Measurements from ENCODE around the gene RAD51B. TPM values are rescaled to one million over a fixed set of nuclear protein-coding genes. Genes with fewer than 3 reads are reported as not detected.
A peak's percentile ranks its signal among the peaks of the same experiment; 100 is the strongest.
"Not testable (repeated sequence)": the region's sequence is repeated elsewhere in the genome, so short reads cannot be mapped to it uniquely, and the experiment has no call there.

Gene RAD51B
- total RNA-seq, 1 experiment from 2014 or later, result 13.3 TPM

GRCh38 chr14:68214431-68214830 is 394.9 kb downstream of the RAD51B start:
- Histone ChIP-seq H3K9me3 (replicated peaks) (no peaks in the 10 kb centered on the region), H3K4me1 (peaks cover 18% of the 10 kb centered on the region), H3K27ac (no peak overlapping the region), H3K4me3 (no peak overlapping the region), H3K36me3 (no peaks in the 10 kb centered on the region), H3K27me3 (no peaks in the 10 kb centered on the region)
- no peak for DNase-seq

- H3K9me3 ChIP-seq (replicated peaks), result no peaks in the 10 kb centered on the region
- no peaks in the 10 kb centered on the region for H3K27me3 ChIP-seq
- no peak overlapping the region for H3K27ac ChIP-seq
- H3K4me3 ChIP-seq, result no peak overlapping the region
- peaks cover 12% of the 10 kb centered on the region for H3K4me1 ChIP-seq
- H3K36me3 ChIP-seq, result no peaks in the 10 kb centered on the region
- DNase-seq, result no peak
Observed at GRCh38 chr14:68215629-68216028, 396.1 kb downstream of the RAD51B start.

GRCh38 chr14:68216079-68216478 is 396.5 kb downstream of the RAD51B start:
- Histone ChIP-seq H3K4me3 (no peak overlapping the region), H3K9me3 (replicated peaks) (no peaks in the 10 kb centered on the region), H3K36me3 (no peaks in the 10 kb centered on the region), H3K27ac (no peak overlapping the region), H3K27me3 (no peaks in the 10 kb centered on the region), H3K4me1 (peaks cover 10% of the 10 kb centered on the region)
- no peak for DNase-seq

GRCh38 chr14:68216957-68217356 is 397.4 kb downstream of the RAD51B start:
- Histone ChIP-seq H3K36me3 (no peaks in the 10 kb centered on the region), H3K4me3 (no peak overlapping the region), H3K27ac (no peak overlapping the region), H3K4me1 (peaks cover under 1% of the 10 kb centered on the region; the same call in 1 of the 2 replicates), H3K9me3 (replicated peaks) (no peaks in the 10 kb centered on the region), H3K27me3 (no peaks in the 10 kb centered on the region)
- no peak for DNase-seq

- Histone ChIP-seq H3K27me3 (no peaks in the 10 kb centered on the region), H3K4me1 (no peaks in the 10 kb centered on the region), H3K9me3 (replicated peaks) (no peaks in the 10 kb centered on the region), H3K36me3 (no peaks in the 10 kb centered on the region), H3K27ac (no peak overlapping the region), H3K4me3 (no peak overlapping the region)
- DNase-seq, result no peak
Observed at GRCh38 chr14:68217791-68218340, 398.3 kb downstream of the RAD51B start.

- DNase-seq, result no peak
- Histone ChIP-seq H3K4me3 (no peak overlapping the region), H3K27me3 (no peaks in the 10 kb centered on the region), H3K9me3 (replicated peaks) (no peaks in the 10 kb centered on the region), H3K4me1 (0 out of 2 replicates have a peak, but pooled peaks cover 4% of the 10 kb centered on the region), H3K36me3 (no peaks in the 10 kb centered on the region), H3K27ac (no peak overlapping the region)
Observed at GRCh38 chr14:68219407-68219806, 399.8 kb downstream of the RAD51B start.

- H3K36me3 ChIP-seq; H3K9me3 ChIP-seq (replicated peaks); H3K27me3 ChIP-seq; H3K4me3 ChIP-seq; DNase-seq; H3K27ac ChIP-seq; H3K4me1 ChIP-seq: not testable (repeated sequence)
Observed at GRCh38 chr14:68221046-68221445, 401.5 kb downstream of the RAD51B start.

GRCh38 chr14:68222154-68222553 is 402.6 kb downstream of the RAD51B start:
- no peak overlapping the region for H3K4me3 ChIP-seq
- DNase-seq, result no peak

GRCh38 chr14:68222726-68223125 is 403.1 kb downstream of the RAD51B start:
- Histone ChIP-seq H3K4me3 (no peak overlapping the region), H3K27ac (no peak overlapping the region), H3K9me3 (replicated peaks) (no peaks in the 10 kb centered on the region), H3K27me3 (no peaks in the 10 kb centered on the region), H3K36me3 (no peaks in the 10 kb centered on the region), H3K4me1 (0 out of 2 replicates have a peak, but pooled peaks cover 4% of the 10 kb centered on the region)
- no peak for DNase-seq

More at GRCh38 chr14:68222154-68222553, 402.6 kb downstream of the RAD51B start:
- Histone ChIP-seq H3K27ac (no peak overlapping the region), H3K4me1 (0 out of 2 replicates have a peak, but pooled peaks cover 4% of the 10 kb centered on the region), H3K27me3 (no peaks in the 10 kb centered on the region), H3K36me3 (no peaks in the 10 kb centered on the region), H3K9me3 (replicated peaks) (no peaks in the 10 kb centered on the region)

- Histone ChIP-seq H3K27ac (no peak overlapping the region), H3K4me3 (no peak overlapping the region), H3K9me3 (replicated peaks) (no peaks in the 10 kb centered on the region), H3K36me3 (no peaks in the 10 kb centered on the region), H3K27me3 (no peaks in the 10 kb centered on the region), H3K4me1 (0 out of 2 replicates have a peak, but pooled peaks cover 4% of the 10 kb centered on the region)
- DNase-seq, result no peak
Observed at GRCh38 chr14:68223631-68224030, 404.1 kb downstream of the RAD51B start.

GRCh38 chr14:68225321-68225720 is 405.7 kb downstream of the RAD51B start:
- H3K27me3 ChIP-seq, result no peaks in the 10 kb centered on the region
- H3K27ac ChIP-seq, result no peak overlapping the region
- no peak overlapping the region for H3K4me3 ChIP-seq
- peaks cover 4% of the 10 kb centered on the region; the same call in 1 of the 2 replicates for H3K4me1 ChIP-seq
- H3K36me3 ChIP-seq, result no peaks in the 10 kb centered on the region
- no peak for DNase-seq
- H3K9me3 ChIP-seq (replicated peaks), result no peaks in the 10 kb centered on the region

- H3K27ac ChIP-seq, result no peak overlapping the region
- no peaks in the 10 kb centered on the region for H3K9me3 ChIP-seq (replicated peaks)
- H3K4me3 ChIP-seq, result no peak overlapping the region
- DNase-seq, result no peak
- H3K36me3 ChIP-seq, result no peaks in the 10 kb centered on the region
- H3K27me3 ChIP-seq, result no peaks in the 10 kb centered on the region
- H3K4me1 ChIP-seq, result peaks cover 16% of the 10 kb centered on the region
Observed at GRCh38 chr14:68226523-68226922, 406.9 kb downstream of the RAD51B start.

GRCh38 chr14:68228656-68229055 is 409.1 kb downstream of the RAD51B start:
- H3K4me1 ChIP-seq, result peaks cover 28% of the 10 kb centered on the region
- H3K4me3 ChIP-seq, result no peak overlapping the region
- H3K9me3 ChIP-seq (replicated peaks), result no peaks in the 10 kb centered on the region
- DNase-seq, result no peak
- no peaks in the 10 kb centered on the region for H3K36me3 ChIP-seq
- no peaks in the 10 kb centered on the region for H3K27me3 ChIP-seq
- no peak overlapping the region for H3K27ac ChIP-seq

- H3K36me3 ChIP-seq, result no peaks in the 10 kb centered on the region
- peaks cover 25% of the 10 kb centered on the region for H3K4me1 ChIP-seq
- DNase-seq, result no peak
- no peak overlapping the region for H3K4me3 ChIP-seq
- no peak overlapping the region for H3K27ac ChIP-seq
- H3K27me3 ChIP-seq, result no peaks in the 10 kb centered on the region
- H3K9me3 ChIP-seq (replicated peaks), result no peaks in the 10 kb centered on the region
Observed at GRCh38 chr14:68229423-68230100, 410.0 kb downstream of the RAD51B start.

- Histone ChIP-seq H3K27me3 (no peaks in the 10 kb centered on the region), H3K4me3 (no peak overlapping the region), H3K36me3 (no peaks in the 10 kb centered on the region), H3K9me3 (replicated peaks) (no peaks in the 10 kb centered on the region), H3K27ac (peak overlapping the region; percentile 35; the same call in 1 of the 2 replicates), H3K4me1 (peaks cover 25% of the 10 kb centered on the region)
- no peak for DNase-seq
Observed at GRCh38 chr14:68230202-68230949, 410.8 kb downstream of the RAD51B start.

All from SJCRH30 (cell line).